NCI-H748 (cell line): Measurements from ENCODE around the gene ADO.

ENCODE experiments used
- DNase-seq: peaks from one replicate; lab custom pipeline; 2025; ENCODE audit not compliant: unreplicated experiment; lab: John Stamatoyannopoulos, UW

Gene ADO

DNA sequence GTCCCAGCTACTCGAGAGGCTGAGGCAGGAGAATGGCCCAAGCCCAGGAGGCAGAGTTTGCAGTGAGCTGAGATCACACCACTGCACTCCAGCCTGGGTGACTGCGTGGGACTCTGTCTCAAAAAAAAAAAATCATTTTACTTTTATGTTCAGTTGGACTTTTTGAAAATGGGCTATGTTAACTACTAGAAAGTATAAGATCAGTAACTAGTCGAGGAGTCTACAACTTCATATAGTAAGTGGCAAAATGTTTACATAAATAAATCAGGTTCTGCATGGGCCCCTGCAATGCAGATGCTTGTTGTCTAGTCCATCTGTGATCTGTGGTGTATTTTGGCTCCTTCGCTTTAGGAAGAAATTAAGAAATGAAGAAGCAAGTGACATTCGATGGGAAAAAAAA lies 12.3 kb upstream of the ADO start:
- DNase-seq, result no peak

DNA sequence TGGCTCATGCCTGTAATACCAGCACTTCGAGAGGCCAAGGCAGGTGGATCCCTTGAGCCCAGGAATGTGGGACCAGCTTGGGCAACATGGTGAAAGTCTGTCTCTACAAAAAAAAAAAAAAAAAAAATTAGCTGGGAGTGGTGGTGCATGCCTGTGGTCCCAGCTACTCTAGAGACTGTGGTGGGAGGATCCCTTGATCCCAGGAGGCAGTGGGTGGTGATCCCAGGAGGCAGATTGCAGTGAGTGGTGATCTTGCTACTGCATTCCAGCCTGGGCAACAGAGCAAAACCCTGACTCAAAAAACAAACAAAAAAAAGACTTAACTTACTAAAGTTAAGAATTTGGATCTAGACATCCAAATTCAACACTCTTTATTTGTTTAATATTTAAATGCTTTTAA lies 10.2 kb upstream of the ADO start:
- DNase-seq, result no peak

DNA sequence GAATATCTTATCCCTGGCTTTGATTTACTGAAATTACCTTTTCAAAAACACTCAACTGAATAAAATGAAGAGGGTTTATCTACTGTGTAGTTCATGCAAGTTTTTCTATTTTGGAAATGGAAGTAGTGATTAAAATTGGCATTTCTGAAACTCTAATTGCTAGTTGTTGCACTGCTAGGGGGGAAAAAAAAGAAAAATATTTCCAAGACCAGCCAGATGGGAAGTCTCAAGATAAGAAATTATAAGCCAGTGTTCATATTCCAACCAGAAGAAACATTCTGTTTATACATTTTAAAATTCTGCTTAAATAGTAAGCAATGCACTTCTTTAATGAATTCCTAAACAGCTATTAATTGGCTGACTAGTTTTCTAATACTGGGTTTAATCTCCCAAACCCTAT lies 9.4 kb upstream of the ADO start:
- no peak for DNase-seq

DNA sequence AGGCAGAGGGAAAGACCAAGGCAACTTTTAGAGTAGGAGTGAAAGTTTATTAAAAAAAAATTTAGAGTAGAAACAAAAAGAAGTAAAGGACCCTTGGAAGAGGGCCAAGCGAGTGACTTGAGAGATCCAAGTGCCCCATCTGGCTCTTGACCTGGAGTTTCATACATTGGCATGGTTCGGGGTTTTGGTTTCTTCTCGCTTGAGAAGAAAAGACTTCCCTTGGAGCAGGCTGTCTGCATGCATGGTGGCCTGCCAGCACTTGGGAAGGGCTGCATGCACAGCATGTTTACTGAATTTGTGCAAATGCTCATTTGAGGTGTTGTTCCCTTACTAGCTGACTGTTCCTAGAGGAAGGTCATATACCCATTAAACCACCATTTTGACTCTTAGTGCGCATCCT lies 8.8 kb upstream of the ADO start:
- DNase-seq, result no peak

DNA sequence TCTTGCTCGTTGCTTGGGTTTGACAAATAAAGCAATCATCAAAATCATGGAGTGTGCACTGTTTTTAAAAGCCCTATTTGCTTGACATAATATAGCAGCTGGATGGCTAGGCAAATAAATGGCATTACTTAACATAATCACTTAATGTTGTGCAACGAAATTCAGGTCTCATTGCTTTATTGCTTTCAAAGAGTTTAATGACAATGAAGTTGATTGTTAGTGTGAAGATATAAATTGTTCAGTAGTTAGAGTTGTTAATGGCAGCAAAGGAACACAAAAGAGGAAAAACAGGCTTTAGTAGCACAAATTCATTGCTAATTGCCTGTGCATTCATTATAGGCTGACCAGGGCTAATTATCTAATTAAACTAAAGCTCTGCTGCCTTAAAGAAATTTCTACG lies 7.6 kb upstream of the ADO start:
- peak; percentile 77 for DNase-seq

DNA sequence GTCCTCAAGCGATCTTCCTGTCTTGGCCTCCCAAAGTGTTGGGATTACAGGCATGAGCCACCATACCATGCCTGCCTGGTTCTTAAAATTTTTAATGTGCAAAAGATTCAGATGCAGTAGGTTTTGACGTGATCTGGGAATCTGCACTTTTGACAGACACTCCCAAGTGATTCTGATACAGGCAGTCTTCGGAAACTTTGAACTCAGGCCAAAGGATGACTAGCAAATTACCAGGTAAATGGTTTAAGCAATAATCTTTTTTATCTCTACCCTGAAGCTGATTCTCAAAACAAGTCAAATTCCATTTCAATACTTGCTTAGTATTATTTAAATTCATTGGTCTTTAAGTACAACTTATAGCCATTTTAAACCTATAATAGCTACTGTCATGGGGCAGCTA lies 2.6 kb upstream of the ADO start:
- DNase-seq, result no peak

DNA sequence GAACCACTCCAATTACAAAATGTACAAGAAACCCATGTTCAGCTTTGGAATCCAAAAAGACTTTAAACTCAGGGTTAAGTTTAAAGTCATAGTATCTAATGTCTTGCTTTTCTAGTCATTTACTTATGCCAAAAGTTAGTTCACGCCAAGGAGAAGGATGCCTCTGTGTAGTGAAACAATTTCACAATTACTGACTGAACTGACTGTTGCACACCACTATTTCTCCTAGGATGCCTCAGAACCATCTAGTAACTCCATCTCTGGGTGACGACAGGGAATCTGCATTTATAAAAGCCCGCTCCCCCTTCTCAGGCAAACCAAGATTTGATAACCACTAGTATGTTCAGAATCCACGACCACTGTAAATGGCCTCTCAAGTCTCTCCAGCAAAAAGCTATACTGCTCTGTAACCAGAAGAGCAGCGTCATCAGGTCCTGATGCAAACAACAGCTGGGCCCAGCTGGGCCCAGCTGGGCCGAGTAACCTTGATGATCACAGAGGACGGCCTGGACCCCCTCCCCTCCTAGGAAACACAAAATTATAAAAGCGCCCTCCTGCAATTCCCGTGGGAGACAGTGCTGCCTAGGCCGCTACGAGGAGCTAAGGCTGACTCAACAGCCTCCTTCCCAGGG lies 680 bp upstream of the ADO start:
- no peak for DNase-seq

DNA sequence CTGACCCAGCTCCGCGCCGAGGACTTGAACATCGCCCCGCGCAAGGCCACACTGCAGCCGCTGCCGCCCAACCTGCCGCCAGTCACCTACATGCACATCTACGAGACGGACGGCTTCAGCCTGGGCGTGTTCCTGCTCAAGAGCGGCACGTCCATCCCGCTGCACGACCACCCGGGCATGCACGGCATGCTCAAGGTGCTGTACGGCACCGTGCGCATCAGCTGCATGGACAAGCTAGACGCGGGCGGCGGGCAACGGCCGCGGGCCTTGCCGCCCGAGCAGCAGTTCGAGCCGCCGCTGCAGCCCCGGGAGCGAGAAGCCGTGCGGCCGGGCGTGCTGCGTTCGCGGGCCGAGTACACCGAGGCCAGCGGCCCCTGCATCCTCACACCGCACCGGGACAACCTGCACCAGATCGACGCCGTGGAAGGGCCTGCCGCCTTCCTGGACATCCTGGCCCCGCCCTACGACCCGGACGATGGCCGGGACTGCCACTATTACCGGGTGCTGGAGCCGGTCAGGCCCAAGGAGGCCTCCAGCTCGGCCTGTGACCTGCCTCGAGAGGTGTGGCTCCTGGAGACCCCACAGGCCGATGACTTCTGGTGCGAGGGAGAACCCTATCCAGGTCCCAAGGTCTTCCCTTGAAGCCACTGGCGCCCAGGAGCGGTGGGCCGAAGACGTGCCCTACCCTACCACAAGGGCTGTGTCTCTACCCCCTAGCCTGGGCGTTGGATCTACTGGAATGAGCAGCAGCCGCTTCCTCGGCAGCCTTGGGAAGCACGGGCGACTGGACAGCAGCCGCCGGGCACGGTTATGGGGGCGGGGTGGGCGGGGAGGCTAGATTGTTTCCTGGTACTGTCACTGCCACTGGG lies 945 bp downstream of the ADO start:
- peak; percentile 57 for DNase-seq

DNA sequence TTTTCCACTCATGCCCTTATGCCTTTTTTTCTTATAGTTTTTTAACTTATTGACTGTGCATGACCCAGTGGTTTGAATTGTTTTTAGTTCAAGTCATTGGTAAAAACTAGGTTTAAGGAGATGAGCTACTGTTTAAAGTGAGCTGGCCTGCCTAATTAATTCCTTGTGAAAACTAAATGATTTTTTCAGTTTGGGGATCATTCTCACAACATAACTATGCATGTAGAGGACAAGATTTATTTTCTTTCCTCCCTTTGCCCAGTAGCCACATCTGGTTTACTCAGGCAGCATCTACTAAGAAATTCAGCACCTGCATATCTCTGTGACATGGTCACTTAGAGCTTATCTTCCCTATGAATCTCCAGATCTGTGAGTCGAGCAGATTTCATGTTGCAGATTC lies 1.7 kb downstream of the ADO start:
- no peak for DNase-seq

DNA sequence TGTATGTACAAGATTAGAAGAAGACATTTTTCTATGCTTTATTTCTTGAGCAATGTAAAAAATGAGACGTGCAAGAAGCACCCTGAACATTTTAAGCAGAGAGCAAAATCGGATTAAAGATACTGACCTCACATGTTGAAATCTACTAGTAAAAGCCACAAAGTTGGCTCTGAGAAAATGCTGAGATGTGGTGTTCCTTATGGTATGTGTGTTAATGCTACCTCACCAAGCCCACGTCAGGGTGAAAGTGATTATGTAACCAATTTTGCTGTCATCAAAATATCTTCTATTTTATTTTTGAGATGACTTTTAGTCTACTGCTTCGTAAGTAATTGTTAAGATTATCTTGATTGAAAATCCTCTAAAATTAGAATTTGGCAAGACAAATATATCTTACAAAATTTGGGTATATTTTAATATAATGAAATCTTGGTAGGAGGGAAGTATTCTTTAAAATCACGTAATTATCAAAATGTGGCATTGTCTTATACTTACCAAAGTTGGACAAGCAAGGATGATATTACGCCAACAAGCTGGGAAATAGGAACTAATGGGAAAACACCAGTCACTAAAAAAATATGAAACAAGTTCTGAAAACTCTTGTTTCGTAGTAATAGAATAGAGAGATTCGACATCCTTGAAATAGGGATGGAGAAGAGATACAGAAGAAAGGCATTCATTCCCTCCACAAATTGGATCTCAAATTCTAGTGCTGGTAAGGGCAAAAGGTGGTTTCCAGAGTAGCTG lies 5.8 kb downstream of the ADO start:
- DNase-seq, result no peak

DNA sequence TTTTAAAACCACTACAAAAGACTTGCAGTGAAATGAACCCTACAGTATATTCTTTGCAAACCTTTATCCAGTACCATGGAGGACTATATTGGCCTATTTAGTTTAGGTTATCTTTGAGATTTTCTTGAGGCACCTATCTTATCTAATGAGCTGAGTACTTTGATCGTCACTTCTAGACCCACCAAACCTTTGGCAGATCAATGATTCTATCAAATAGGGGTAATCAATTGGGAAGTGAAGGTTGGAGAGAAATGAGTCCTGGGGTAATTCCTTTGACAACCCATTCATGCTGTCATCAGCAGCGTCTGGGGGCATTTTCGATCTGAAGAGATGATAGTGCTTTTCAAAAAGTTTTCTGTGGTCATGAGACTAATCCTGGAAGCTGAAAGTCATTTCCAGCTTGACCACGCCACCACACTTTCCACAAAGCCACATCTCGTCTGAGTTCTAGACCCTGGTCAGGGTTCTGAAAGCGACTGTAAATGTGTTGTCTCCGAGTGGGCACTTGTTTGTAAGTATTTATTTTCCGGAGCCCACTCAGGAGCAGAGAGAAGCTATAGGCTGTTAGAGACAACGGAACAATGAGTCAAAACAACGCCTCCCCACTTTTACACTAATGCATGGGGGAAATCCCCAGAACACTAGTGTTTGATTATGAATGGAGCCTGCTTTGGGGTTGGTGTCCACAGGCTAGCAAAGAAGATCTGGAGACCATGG lies 6.8 kb downstream of the ADO start:
- no peak for DNase-seq

DNA sequence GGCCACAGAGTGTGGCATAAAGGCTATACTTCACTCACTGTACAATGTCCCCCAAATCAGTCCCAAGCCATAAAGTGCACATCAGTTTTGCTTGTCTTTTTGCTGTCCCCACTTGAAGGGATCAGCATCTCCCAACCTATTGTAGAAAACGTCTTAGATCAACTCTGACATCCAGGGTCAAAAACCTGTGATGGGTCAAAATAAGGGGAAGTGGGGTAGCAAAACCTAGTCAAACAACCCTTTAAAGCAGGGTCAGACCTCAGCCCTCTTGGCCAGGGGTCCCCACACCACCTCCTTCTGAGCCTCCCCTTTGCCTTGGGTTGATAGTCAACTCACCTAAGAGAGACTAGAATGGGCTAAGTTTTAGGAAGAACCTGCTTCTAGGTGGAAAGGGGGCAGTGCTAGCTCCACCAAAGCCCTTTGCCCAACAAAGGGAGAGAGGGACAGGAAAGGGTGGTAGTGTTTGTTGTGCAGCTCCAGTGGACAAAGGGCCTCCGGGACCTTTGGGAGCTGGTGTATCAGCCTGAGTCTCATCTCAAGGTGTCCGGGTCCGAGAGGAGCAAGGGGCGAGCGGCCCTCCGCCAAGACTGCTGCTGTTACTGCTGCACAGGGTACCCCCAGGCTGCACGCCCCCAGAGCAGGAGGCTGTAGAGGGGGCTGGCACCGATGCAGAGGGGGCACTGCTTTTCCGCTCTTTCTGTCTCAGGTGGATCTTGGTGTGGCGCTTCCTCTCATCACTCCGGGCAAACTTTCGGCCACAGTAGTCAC lies 8.3 kb downstream of the ADO start:
- DNase-seq, result no peak

DNA sequence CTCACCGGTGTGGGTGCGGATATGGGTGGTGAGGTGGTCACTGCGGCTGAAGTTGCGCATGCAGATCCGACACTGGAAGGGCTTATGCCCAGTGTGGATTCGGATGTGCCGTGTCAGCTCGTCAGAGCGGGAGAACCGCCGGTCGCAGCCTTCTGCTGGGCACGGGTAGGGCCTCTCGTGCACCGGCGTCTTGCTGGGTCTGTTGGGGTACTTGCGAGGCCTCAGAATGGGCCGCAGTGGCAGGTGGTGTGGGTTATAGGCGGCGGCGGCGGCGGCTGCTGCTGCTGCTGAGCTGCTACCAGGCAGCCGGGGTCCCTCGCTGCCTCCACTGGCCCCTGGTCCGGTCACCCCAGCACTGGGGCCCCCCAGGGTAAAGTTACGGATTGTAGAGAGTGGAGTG lies 8.9 kb downstream of the ADO start:
- no peak for DNase-seq

DNA sequence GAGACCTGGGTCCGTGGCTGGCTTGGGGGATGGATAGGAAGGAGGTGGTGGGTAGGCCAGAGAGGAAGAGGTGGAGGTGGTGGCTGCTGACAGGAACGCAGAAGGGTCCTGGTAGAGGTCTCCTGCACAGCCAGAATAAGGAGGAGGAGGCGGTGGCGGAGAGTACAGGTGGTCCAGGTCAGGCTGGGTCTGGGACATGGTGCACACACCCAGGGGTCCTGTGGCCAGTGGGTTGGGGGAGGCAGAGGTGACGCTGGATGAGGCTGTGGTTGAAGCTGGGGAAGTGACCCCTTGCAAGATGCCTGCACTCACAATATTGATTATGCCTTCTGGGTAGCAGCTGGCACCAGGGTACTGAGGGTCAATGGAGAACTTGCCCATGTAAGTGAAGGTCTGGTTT lies 9.5 kb downstream of the ADO start:
- DNase-seq, result no peak

DNA sequence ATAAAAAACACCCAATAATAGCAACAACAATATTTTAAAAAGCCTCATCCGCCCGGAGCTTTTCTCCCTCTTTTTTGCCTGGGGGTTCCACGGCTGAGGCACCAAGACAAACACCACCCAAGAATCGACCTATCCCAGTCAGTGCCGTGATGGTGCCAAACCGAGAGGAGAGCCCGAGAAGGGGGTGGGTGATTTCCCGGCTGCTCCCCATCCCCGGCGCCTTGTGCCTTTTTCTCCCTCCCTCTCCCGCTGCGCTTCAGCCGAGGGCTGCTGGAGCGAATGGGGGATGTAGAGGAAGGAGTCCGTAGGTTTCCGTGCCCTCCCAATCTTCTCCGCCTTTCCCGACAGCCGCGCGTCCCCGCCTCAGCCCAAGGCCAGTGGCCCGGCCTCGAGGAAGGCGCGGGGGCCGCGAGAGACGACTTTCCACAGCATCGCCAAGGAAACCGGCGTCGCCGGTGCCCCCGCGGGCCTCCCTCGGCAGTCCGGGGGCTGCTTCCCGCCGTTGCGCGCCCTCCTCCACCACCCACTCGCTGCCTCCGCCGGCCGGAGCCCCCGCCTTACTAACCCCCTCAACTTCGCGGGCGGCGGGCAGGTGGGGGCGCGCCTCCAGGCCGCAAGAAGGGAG lies 10.3 kb downstream of the ADO start:
- DNase-seq, result peak; percentile 31

DNA sequence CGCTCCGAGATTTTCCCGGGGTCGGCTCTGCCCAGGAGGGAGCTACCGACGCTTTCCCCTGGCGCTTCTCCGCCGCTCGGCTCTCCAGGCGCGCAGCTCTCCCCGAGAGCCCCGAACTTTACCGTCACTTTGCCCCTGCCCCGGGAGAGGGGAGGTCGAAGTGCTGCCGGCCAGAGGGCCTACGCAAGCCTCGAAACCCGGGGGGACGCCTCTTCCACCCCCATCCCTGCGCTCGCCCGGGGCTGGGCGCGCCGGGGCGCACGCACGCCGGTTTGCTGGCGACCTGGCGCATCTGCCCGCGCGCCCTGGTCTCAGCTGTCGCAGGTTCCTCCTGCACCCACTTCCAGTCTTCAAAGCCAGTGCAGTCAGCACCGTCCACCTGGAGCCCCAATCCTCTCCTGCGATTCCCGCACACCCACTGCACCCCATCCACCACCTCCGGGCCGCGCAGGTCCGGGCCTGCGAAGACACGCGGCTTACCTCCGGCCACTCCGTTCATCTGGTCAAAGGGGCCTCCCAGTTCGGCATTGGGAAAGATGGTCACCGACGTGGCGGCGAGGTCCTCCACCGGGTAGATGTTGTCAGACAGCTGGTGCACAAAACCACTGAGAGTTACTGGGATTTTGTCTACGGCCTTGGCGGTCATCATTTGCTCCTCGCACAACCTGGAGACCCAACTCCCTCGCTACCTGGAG lies 11.0 kb downstream of the ADO start:
- DNase-seq, result peak; percentile 26

DNA sequence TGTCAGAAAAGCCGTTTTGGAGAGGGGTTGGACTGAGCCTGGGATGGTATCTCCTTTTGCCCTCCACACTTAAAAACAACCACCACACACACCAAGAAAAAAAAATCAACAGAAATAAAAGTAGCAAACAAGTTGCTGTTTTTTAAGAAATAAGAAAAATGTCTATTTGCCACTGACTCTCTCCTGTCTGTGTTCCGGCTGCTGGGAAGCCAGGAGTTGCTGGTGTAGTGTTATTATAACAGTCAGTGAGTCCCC lies 11.5 kb downstream of the ADO start:
- DNase-seq, result no peak

DNA sequence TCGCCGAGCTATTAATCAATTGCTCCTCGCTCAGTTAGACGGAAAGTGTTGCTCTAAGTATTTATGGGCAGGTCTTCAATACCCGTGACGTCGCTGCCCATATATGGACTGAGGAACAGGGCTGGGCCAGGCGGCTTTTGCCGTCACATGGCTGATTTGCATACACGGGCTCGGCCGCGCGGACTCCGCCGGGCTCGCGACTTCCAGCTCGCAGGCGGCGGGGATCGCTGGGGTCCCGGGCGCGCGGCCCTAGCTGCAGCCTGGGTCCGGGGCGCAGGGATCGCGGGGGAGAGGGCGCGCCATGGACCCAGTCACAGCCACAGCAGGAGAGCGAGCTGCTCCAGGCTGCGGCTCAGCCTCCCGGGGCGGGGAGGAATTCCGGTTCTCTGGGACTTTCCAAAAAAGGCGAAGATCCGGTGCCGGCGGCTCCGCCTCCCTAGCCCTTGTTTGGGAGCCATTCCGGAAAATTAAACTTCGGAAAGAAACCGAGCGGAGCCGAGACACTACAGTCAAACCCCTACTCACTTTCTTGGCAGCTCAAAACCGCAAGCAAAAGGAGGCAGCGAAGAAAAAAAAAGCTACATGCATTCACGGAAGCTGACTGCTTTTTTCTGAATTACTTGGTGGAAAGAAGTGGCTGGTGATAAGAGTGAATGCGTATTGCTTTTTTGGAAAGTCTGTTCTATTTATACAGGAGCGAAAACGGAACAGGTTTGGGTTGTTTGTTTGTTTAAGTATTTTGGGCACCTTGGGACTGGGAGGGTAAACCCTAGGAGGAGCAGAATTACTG lies 12.0 kb downstream of the ADO start, which contains the start of gene EGR2:
Gene EGR2, minus strand, starts transcription at position 36 of the 790 bp plus-strand sequence. CDS start 337 bp downstream, outside the sequence.
- peak; percentile 92 for DNase-seq
